MM.1S (cell line): ENCODE measurements around the gene CCDC134.

Experiments
- CTCF ChIP-seq: fragments of 300-600 bp; sonication (generic); IDR thresholded peaks from 2 replicates; pipeline ENCODE4 v1.5.1; 2016; ENCODE audit warnings: antibody characterized with exemption, low read length, mixed read lengths
- EZH2 ChIP-seq: fragments of 300-600 bp; sonication (generic); optimal IDR thresholded peaks from 2 replicates; pipeline ENCODE3; 2017; ENCODE audit warnings: low read depth, mild to moderate bottlenecking, antibody characterized with exemption, low read length, mixed read lengths
- EZH2phosphoT487 ChIP-seq: fragments of 300-600 bp; sonication (generic); IDR thresholded peaks from 2 replicates; pipeline ENCODE4 v1.6.1; 2018; ENCODE audit warnings: antibody characterized with exemption, low read length

DNA sequence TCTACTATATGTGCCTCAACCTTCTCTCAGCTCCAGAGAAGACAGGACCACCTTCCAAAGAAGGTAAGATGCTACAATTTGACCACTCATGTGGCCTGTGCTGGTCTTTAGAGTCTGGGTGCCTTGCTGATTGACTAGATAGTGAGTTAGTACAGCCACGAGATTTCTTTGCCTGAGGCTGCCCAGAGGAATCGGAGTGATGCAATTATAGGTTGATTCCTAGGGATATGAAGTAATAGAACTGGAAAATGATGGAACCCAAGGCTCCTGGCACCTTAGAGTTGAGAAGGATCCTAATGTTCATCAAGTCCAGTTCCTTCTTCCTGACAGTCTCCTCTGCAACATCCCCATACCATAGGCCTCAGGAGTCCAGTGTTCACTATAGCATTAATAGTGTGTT lies 46.5 kb upstream of the CCDC134 start:
- TF ChIP-seq CTCF: no peak
- no peak for TF ChIP-seq EZH2
- no peak for TF ChIP-seq EZH2phosphoT487
